GM23248 (cell line): ENCODE results near the gene AKAP10. TPM values are rescaled to one million over a fixed set of nuclear protein-coding genes. Genes with fewer than 3 reads are reported as not detected.
"Not testable (repeated sequence)": the region's sequence is repeated elsewhere in the genome, so short reads cannot be mapped to it uniquely, and the experiment has no call there.

Source experiments
- DNase-seq: peaks from one replicate; pipeline ENCODE4 v3.0.0-alpha.2; 2015
- H2AFZ ChIP-seq: fragments of 200-600 bp; sonication (generic); 2 replicates; pipeline ENCODE4 v1.6.1; 2016; ENCODE audit warnings: antibody characterized with exemption
- H3F3A ChIP-seq: fragments of 200-600 bp; sonication (generic); 2 replicates; pipeline ENCODE4 v1.6.1; 2016; ENCODE audit warnings: mild to moderate bottlenecking, antibody characterized with exemption, mixed run types; ENCODE audit not compliant: insufficient read depth
- H3K27ac ChIP-seq: fragments of 200-600 bp; sonication (generic); 2 replicates; pipeline ENCODE4 v1.5.1; 2016; ENCODE audit warnings: mild to moderate bottlenecking
- H3K27me3 ChIP-seq: fragments of 200-600 bp; sonication (generic); replicated peaks from 2 replicates; pipeline ENCODE4 v1.6.1; 2016; ENCODE audit warnings: mild to moderate bottlenecking; ENCODE audit not compliant: insufficient read depth
- H3K36me3 ChIP-seq: fragments of 200-600 bp; sonication (generic); 2 replicates; pipeline ENCODE4 v1.6.1; 2016; ENCODE audit warnings: low read depth, mild to moderate bottlenecking
- H3K4me1 ChIP-seq: fragments of 200-600 bp; sonication (generic); 2 replicates; pipeline ENCODE4 v1.6.1; 2016; ENCODE audit warnings: mild to moderate bottlenecking; ENCODE audit not compliant: insufficient read depth
- H3K4me2 ChIP-seq: fragments of 200-600 bp; sonication (generic); one replicate; pipeline ENCODE4 v1.6.1; 2016; ENCODE audit warnings: mild to moderate bottlenecking; ENCODE audit not compliant: unreplicated experiment
- H3K4me3 ChIP-seq: fragments of 200-600 bp; sonication (generic); 2 replicates; pipeline ENCODE4 v1.5.1; 2016; ENCODE audit warnings: mild to moderate bottlenecking
- H3K79me2 ChIP-seq: fragments of 200-600 bp; sonication (generic); 2 replicates; pipeline ENCODE4 v1.6.1; 2016; ENCODE audit warnings: mild to moderate bottlenecking; ENCODE audit not compliant: insufficient read depth
- H3K9ac ChIP-seq: fragments of 200-600 bp; sonication (generic); 2 replicates; pipeline ENCODE4 v1.6.1; 2016; ENCODE audit warnings: mild to moderate bottlenecking
- H3K9me2 ChIP-seq: fragments of 200-600 bp; sonication (generic); 2 replicates; pipeline ENCODE4 v1.6.1; 2016; ENCODE audit warnings: mixed run types, mild to moderate bottlenecking, moderate library complexity; ENCODE audit not compliant: insufficient read depth
- H3K9me3 ChIP-seq: fragments of 200-600 bp; sonication (generic); one replicate; pipeline ENCODE4 v1.6.1; 2017; ENCODE audit warnings: low read depth
- H4K20me1 ChIP-seq: fragments of 200-600 bp; sonication (generic); 2 replicates; pipeline ENCODE4 v1.6.0; 2016; ENCODE audit not compliant: insufficient read depth
- EZH2 ChIP-seq: fragments of 200-600 bp; sonication (generic); IDR thresholded peaks from 2 replicates; pipeline ENCODE4 v1.6.1; 2018; ENCODE audit warnings: antibody characterized with exemption, mild to moderate bottlenecking; ENCODE audit not compliant: insufficient read depth, poor library complexity, severe bottlenecking
- EZH2phosphoT487 ChIP-seq: fragments of 200-600 bp; sonication (generic); IDR thresholded peaks from 2 replicates; pipeline ENCODE4 v1.6.1; 2018; ENCODE audit warnings: antibody characterized with exemption, moderate library complexity, mild to moderate bottlenecking, low read depth; ENCODE audit not compliant: insufficient read depth
- WGBS, 2 experiments: methylation state at CpG; one replicate each; pipeline ENCODE4 v1.1.6; 2015 to 2017; ENCODE audit warnings: low lambda C conversion rate in 2 of 2, low coverage in 1 of 2; ENCODE audit errors: missing lambda C conversion rate in 2 of 2; 5-methylcytosine and 5-hydroxymethylcytosine counted together
- in situ Hi-C: fragments of 300-500 bp; cut with MboI; formaldehyde crosslinking; loops from 2 replicates; pipeline ENCODE4 v1.15.0; 2020
- polyA plus RNA-seq: library from polyadenylated mRNA; unstranded; fragments of >200 nt; fragmentation: Nextera tagmentation; extraction: Ambion mirVana; gene quantifications from 2 replicates; pipeline ENCODE4 v1.2.1, GENCODE V29; 2016
- total RNA-seq: library from RNA; depleted of rRNA; stranded (reverse); fragments of >200 nt; shearing (Covaris generic); gene quantifications from 2 replicates; pipeline ENCODE4 v1.2.3, GENCODE V29; 2014; rRNA removed

The AKAP10 gene, protein sequence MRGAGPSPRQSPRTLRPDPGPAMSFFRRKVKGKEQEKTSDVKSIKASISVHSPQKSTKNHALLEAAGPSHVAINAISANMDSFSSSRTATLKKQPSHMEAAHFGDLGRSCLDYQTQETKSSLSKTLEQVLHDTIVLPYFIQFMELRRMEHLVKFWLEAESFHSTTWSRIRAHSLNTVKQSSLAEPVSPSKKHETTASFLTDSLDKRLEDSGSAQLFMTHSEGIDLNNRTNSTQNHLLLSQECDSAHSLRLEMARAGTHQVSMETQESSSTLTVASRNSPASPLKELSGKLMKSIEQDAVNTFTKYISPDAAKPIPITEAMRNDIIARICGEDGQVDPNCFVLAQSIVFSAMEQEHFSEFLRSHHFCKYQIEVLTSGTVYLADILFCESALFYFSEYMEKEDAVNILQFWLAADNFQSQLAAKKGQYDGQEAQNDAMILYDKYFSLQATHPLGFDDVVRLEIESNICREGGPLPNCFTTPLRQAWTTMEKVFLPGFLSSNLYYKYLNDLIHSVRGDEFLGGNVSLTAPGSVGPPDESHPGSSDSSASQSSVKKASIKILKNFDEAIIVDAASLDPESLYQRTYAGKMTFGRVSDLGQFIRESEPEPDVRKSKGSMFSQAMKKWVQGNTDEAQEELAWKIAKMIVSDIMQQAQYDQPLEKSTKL
- total RNA-seq (24.8 and 26.5 TPM in 2 replicates), polyA plus RNA-seq (18.0 and 18.7 TPM in 2 replicates)

DNA sequence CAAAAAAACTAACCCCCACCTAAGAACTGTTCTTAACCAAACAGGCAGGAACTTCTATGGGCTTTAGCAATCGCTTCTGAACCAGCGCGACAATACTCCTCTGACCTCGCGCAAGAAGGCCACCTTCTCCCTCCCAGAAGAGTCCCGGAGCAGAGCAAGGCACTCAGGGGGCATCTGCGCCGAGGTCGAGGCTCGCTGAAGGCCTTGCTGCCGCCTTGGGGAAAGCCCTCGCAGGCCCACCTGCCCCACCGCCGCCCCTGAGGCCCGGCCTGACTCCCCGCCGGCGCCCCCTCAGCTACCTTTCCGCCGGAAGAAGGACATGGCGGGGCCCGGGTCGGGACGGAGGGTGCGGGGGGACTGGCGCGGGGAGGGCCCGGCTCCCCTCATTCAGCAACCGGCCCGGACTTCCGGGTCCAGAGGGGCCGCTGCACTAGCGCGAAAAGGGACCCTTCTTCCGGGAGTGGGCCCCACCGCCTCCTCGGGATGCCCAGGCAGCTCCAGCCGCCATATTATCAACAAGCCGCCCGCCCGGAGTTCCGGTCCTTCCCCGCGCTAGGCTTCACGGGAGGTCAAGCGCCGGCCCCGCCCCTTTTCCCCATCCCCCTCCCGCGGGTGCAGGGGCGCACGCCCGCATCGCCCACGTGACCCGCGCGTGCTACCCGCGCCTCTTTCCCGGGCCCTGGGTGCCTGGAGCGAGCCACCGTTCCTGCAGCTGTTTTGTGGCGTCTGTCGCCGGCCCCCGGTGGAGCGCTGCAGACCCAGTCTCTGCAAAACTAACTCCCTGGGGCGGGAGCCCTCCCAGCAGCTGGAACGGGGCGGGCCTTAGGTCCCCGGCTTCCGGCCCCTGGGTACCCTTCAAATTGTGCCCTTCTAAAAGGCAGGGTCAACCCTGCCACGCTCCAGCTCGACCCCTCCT lies at the start of gene AKAP10:
Gene AKAP10 (minus strand): TSS at position 536 of the 916 bp plus-strand sequence. CDS start 149 bp downstream, at position 387.
- WGBS, 2 experiments = 1 to 2% methylated on average over 43 to 54 of the region's 75 CpGs
- in situ Hi-C loops = loop anchor here (25.0 kb wide), 1 partner anchor 235 kb away; no protein-coding TSS in a partner anchor
- H4K20me1 ChIP-seq = no peaks in the 10 kb centered on the region

DNA sequence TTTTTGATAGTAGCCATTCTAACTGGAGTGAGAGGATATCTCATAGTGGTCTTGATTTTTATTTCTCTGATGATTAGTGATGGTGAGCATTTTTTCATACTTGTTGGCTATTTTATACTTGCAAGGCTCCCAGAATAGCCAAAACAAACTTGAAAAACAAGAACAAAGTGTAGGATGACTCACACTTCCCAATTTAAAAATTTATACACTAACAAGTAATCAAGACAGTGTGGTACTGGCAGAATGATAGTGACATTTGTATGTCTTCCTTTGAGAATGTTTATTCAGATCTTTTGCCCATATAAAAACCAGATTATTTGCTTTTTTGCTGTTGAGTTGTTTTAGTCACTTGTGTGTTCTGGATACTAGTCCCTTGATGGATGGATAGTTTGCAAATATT lies 49.3 kb upstream of the AKAP10 start:
- no peaks in the 10 kb centered on the region for H3K36me3 ChIP-seq
- H3K4me1 ChIP-seq = no peaks in the 10 kb centered on the region
- in situ Hi-C loops = no loop called here
- H3K27me3 ChIP-seq = no peaks in the 10 kb centered on the region; the same call in 1 of the 2 replicates
- H3K9me3 ChIP-seq = no peaks in the 10 kb centered on the region
- no peaks in the 10 kb centered on the region for H4K20me1 ChIP-seq
- no peak overlapping the region for H2AFZ ChIP-seq
- H3K27ac ChIP-seq = no peak overlapping the region
- H3K4me2 ChIP-seq = no peak overlapping the region
- no peaks in the 10 kb centered on the region for H3F3A ChIP-seq
- no peaks in the 10 kb centered on the region for H3K9me2 ChIP-seq
- no peak overlapping the region for H3K4me3 ChIP-seq
- TF ChIP-seq EZH2phosphoT487 = no peak
- TF ChIP-seq EZH2 = no peak
- DNase-seq = no peak
- H3K9ac ChIP-seq = no peak overlapping the region
- H3K79me2 ChIP-seq = no peaks in the 10 kb centered on the region

More for the DNA sequence above, at the start of gene AKAP10:
- peaks cover 60% of the 10 kb centered on the region for H3K79me2 ChIP-seq
- peak within 1 kb of the TSS; percentile 96 for H3K9ac ChIP-seq
- H3K36me3 ChIP-seq = no peaks in the 10 kb centered on the region
- no peaks in the 10 kb centered on the region for H3K9me2 ChIP-seq
- no peaks in the 10 kb centered on the region for H3K27me3 ChIP-seq
- peak within 1 kb of the TSS; percentile 97 for H3K4me3 ChIP-seq
- no peaks in the 10 kb centered on the region for H3F3A ChIP-seq
- H3K4me1 ChIP-seq = peaks cover 13% of the 10 kb centered on the region
- TF ChIP-seq EZH2 (no peak), EZH2phosphoT487 (no peak)
- peak within 1 kb of the TSS; percentile 96 for H3K4me2 ChIP-seq
- H3K9me3 ChIP-seq = no peaks in the 10 kb centered on the region
- peak; percentile 95 for DNase-seq
- H2AFZ ChIP-seq = peak within 1 kb of the TSS; percentile 98
- H3K27ac ChIP-seq = peak within 1 kb of the TSS; percentile 74

DNA sequence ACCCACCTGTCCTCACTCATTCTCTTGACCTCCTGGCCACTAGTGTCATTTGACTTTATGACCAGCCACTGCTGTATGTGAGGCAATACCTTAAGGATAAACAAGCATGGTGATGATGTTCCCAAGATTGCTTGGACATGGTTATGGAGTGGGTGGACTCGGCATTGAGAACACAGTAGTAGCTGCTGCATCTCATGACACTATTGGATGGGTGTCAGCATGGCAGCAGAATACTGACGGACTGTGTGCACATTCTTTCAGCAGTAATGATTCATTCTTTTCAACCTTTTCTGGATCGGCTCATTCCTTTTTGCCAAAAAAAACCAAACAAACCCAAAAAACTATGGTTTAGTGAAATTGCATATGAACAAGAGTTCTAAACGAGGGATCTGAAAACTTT lies 45.1 kb upstream of the AKAP10 start:
- Histone ChIP-seq H3K4me3 (no peak overlapping the region), H3K9ac (no peak overlapping the region), H3K36me3 (no peaks in the 10 kb centered on the region), H3K79me2 (no peaks in the 10 kb centered on the region), H3K27me3 (peaks cover 3% of the 10 kb centered on the region), H3K4me2 (no peak overlapping the region), H3K9me3 (no peaks in the 10 kb centered on the region), H4K20me1 (no peaks in the 10 kb centered on the region), H3K4me1 (no peaks in the 10 kb centered on the region), H3K9me2 (no peaks in the 10 kb centered on the region), H3K27ac (no peak overlapping the region), H3F3A (no peaks in the 10 kb centered on the region), H2AFZ (no peak overlapping the region)
- no peak for TF ChIP-seq EZH2phosphoT487
- no peak for TF ChIP-seq EZH2
- WGBS, 2 experiments = 1 to 6% methylated on average over 4 of the region's 4 CpGs
- DNase-seq = peak; percentile 18
- in situ Hi-C loops = no loop called here

DNA sequence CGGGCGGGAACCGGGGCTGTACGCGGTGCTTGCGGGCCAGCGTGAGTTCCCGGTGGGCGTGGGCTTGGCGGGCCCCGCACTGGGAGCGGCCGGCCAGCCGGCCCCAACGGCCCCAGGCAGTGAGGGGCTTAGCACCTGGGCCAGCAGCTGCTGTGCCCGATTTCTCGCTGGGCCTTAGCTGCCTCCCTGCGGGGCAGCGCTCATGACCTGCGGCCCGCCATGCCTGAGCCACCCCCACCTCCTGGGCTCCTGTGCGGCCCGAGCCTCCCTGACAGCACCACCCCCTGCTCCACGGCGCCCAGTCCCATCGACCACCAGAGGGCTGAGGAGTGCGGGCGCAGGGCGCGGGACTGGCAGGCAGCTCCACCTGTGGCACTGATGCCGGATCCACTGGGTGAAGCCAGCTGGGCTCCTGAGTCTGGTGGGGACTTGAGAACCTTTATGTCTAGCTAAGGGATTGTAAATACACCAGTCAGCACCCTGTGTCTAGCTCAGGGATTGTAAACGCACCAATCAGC lies 38.9 kb upstream of the AKAP10 start:
- H3K79me2 ChIP-seq, H3K27ac ChIP-seq, H4K20me1 ChIP-seq, H3K4me1 ChIP-seq, H3K4me2 ChIP-seq, H3K9me3 ChIP-seq, in situ Hi-C loops, H3K36me3 ChIP-seq, H3K9me2 ChIP-seq, H2AFZ ChIP-seq, H3K4me3 ChIP-seq, H3K9ac ChIP-seq, H3F3A ChIP-seq, DNase-seq: not testable (repeated sequence)
- H3K27me3 ChIP-seq = peaks cover 27% of the 10 kb centered on the region
- 87% methylated on average over 16 to 30 of the region's 32 CpGs for WGBS, 2 experiments
